ENCODE measurements around the gene RAET1G.
"Not testable (repeated sequence)": the region's sequence is repeated elsewhere in the genome, so short reads cannot be mapped to it uniquely, and the experiment has no call there.

RAET1G gene

GRCh38 chr6:149897015-149897697 is 25.8 kb downstream of the RAET1G start:
- no peak for DNase-seq (ENCODE audit: low spot score)

- no peak for DNase-seq (ENCODE audit: low spot score)
Observed at GRCh38 chr6:149896491-149896890, 26.4 kb downstream of the RAET1G start.

- DNase-seq (ENCODE audit: low spot score): no peak
Observed at GRCh38 chr6:149895833-149896271, 27.1 kb downstream of the RAET1G start.

- no peak for DNase-seq (ENCODE audit: low spot score)
Observed at GRCh38 chr6:149895048-149895590, 27.8 kb downstream of the RAET1G start.

GRCh38 chr6:149891864-149892263 is 31.1 kb downstream of the RAET1G start:
- DNase-seq (ENCODE audit: low spot score): not testable (repeated sequence)

GRCh38 chr6:149891259-149891658 is 31.7 kb downstream of the RAET1G start:
- DNase-seq (ENCODE audit: low spot score): no peak

- no peak for DNase-seq (ENCODE audit: low spot score)
Observed at GRCh38 chr6:149890629-149891045, 32.3 kb downstream of the RAET1G start.

GRCh38 chr6:149889326-149889725 is 33.6 kb downstream of the RAET1G start:
- DNase-seq (ENCODE audit: low spot score): no peak

- no peak for DNase-seq (ENCODE audit: low spot score)
Observed at GRCh38 chr6:149888659-149889058, 34.3 kb downstream of the RAET1G start.

- no peak for DNase-seq (ENCODE audit: low spot score)
Observed at GRCh38 chr6:149888093-149888492, 34.8 kb downstream of the RAET1G start.

GRCh38 chr6:149887343-149887742 is 35.6 kb downstream of the RAET1G start:
- no peak for DNase-seq (ENCODE audit: low spot score)

- DNase-seq (ENCODE audit: low spot score): no peak
Observed at GRCh38 chr6:149885888-149886287, 37.0 kb downstream of the RAET1G start.

GRCh38 chr6:149884617-149885016 is 38.3 kb downstream of the RAET1G start:
- DNase-seq (ENCODE audit: low spot score): no peak

- DNase-seq (ENCODE audit: low spot score): no peak
Observed at GRCh38 chr6:149884215-149884614, 38.7 kb downstream of the RAET1G start.

GRCh38 chr6:149881860-149882259 is 41.1 kb downstream of the RAET1G start:
- DNase-seq (ENCODE audit: low spot score): no peak

GRCh38 chr6:149881066-149881766 is 41.7 kb downstream of the RAET1G start:
- no peak for DNase-seq (ENCODE audit: low spot score)

GRCh38 chr6:149877659-149878058 is 45.3 kb downstream of the RAET1G start:
- no peak for DNase-seq (ENCODE audit: low spot score)

GRCh38 chr6:149876241-149876933 is 46.5 kb downstream of the RAET1G start:
- DNase-seq (ENCODE audit: low spot score): no peak

- no peak for DNase-seq (ENCODE audit: low spot score)
Observed at GRCh38 chr6:149872233-149872632, 50.7 kb downstream of the RAET1G start.

- DNase-seq (ENCODE audit: low spot score): no peak
Observed at GRCh38 chr6:149871182-149871581, 51.7 kb downstream of the RAET1G start.

- no peak for DNase-seq (ENCODE audit: low spot score)
Observed at GRCh38 chr6:149869275-149869892, 53.5 kb downstream of the RAET1G start.

Measured in germinal center (tissue), 1 donor.